Measurements from ENCODE around the gene DHRS11.

DNA sequence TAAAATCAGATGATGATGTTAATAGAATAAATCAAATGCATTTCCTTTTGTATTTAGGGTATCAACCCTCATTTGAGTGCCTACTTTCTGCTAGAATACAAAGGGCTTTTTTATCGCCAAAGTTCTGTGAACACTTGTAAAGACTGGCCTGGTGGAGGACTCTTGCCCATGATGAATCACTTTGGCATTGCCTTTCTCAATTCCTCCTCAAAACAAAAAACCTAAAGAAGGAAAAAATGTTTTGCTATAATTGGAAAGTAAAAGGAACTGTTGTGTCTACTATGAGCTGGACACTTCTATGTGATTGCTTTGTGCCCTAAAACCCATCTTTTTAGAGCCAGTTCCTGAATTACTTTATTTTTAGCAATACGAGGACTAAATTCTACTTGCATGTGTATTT, 13.0 kb upstream of the DHRS11 start:
- no peak for TF ChIP-seq ZNF232 (CRISPR knock-in tag; IDR thresholded peaks at IDR 0.05)
- TF ChIP-seq, protein P1, sequence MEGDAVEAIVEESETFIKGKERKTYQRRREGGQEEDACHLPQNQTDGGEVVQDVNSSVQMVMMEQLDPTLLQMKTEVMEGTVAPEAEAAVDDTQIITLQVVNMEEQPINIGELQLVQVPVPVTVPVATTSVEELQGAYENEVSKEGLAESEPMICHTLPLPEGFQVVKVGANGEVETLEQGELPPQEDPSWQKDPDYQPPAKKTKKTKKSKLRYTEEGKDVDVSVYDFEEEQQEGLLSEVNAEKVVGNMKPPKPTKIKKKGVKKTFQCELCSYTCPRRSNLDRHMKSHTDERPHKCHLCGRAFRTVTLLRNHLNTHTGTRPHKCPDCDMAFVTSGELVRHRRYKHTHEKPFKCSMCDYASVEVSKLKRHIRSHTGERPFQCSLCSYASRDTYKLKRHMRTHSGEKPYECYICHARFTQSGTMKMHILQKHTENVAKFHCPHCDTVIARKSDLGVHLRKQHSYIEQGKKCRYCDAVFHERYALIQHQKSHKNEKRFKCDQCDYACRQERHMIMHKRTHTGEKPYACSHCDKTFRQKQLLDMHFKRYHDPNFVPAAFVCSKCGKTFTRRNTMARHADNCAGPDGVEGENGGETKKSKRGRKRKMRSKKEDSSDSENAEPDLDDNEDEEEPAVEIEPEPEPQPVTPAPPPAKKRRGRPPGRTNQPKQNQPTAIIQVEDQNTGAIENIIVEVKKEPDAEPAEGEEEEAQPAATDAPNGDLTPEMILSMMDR (IDR thresholded peaks at IDR 0.05), result no peak

Measured in WTC11 (cell line).